ENCODE data around the gene LKAAEAR1. TPM values are rescaled to one million over a fixed set of nuclear protein-coding genes. Genes with fewer than 3 reads are reported as not detected.

Gene LKAAEAR1
- total RNA-seq, 1 experiment from 2014 or later: 1.7 TPM

DNA sequence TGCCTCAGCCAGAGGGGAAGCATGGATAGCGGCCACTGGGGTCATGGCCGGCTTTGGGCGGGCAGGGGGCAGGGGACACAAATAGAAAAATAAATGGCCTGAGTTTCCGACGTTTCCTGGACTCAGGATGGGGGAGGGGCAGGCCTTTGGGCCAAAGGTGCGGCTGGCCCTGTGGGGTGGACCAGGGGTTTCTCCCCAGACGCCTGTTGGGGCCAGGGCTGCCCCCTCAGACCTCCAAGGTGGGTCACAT lies 27.6 kb downstream of the LKAAEAR1 start (continued):
- TF ChIP-seq, protein P1, sequence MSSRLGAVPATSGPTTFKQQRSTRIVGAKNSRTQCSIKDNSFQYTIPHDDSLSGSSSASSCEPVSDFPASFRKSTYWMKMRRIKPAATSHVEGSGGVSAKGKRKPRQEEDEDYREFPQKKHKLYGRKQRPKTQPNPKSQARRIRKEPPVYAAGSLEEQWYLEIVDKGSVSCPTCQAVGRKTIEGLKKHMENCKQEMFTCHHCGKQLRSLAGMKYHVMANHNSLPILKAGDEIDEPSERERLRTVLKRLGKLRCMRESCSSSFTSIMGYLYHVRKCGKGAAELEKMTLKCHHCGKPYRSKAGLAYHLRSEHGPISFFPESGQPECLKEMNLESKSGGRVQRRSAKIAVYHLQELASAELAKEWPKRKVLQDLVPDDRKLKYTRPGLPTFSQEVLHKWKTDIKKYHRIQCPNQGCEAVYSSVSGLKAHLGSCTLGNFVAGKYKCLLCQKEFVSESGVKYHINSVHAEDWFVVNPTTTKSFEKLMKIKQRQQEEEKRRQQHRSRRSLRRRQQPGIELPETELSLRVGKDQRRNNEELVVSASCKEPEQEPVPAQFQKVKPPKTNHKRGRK (CRISPR knock-in tag; IDR thresholded peaks at IDR 0.05; ENCODE audit: borderline replicate concordance): no peak
- TF ChIP-seq ESRRA (CRISPR knock-in tag; IDR thresholded peaks at IDR 0.05; ENCODE audit: borderline replicate concordance) (no peak), HMGA2 (CRISPR knock-in tag; IDR thresholded peaks at IDR 0.05) (no peak), ZNF396 (CRISPR knock-in tag; IDR thresholded peaks at IDR 0.05; ENCODE audit: borderline replicate concordance) (no peak), NFE2L1 (CRISPR knock-in tag; IDR thresholded peaks at IDR 0.05) (no peak), ATF1 (CRISPR knock-in tag; IDR thresholded peaks at IDR 0.05) (no peak)
- TF ChIP-seq, protein P2, sequence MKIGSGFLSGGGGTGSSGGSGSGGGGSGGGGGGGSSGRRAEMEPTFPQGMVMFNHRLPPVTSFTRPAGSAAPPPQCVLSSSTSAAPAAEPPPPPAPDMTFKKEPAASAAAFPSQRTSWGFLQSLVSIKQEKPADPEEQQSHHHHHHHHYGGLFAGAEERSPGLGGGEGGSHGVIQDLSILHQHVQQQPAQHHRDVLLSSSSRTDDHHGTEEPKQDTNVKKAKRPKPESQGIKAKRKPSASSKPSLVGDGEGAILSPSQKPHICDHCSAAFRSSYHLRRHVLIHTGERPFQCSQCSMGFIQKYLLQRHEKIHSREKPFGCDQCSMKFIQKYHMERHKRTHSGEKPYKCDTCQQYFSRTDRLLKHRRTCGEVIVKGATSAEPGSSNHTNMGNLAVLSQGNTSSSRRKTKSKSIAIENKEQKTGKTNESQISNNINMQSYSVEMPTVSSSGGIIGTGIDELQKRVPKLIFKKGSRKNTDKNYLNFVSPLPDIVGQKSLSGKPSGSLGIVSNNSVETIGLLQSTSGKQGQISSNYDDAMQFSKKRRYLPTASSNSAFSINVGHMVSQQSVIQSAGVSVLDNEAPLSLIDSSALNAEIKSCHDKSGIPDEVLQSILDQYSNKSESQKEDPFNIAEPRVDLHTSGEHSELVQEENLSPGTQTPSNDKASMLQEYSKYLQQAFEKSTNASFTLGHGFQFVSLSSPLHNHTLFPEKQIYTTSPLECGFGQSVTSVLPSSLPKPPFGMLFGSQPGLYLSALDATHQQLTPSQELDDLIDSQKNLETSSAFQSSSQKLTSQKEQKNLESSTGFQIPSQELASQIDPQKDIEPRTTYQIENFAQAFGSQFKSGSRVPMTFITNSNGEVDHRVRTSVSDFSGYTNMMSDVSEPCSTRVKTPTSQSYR (CRISPR knock-in tag; IDR thresholded peaks at IDR 0.05): no peak
- TF ChIP-seq, protein P3, sequence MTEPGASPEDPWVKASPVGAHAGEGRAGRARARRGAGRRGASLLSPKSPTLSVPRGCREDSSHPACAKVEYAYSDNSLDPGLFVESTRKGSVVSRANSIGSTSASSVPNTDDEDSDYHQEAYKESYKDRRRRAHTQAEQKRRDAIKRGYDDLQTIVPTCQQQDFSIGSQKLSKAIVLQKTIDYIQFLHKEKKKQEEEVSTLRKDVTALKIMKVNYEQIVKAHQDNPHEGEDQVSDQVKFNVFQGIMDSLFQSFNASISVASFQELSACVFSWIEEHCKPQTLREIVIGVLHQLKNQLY (CRISPR knock-in tag; IDR thresholded peaks at IDR 0.05): no peak
- TF ChIP-seq, protein P4, sequence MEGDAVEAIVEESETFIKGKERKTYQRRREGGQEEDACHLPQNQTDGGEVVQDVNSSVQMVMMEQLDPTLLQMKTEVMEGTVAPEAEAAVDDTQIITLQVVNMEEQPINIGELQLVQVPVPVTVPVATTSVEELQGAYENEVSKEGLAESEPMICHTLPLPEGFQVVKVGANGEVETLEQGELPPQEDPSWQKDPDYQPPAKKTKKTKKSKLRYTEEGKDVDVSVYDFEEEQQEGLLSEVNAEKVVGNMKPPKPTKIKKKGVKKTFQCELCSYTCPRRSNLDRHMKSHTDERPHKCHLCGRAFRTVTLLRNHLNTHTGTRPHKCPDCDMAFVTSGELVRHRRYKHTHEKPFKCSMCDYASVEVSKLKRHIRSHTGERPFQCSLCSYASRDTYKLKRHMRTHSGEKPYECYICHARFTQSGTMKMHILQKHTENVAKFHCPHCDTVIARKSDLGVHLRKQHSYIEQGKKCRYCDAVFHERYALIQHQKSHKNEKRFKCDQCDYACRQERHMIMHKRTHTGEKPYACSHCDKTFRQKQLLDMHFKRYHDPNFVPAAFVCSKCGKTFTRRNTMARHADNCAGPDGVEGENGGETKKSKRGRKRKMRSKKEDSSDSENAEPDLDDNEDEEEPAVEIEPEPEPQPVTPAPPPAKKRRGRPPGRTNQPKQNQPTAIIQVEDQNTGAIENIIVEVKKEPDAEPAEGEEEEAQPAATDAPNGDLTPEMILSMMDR (IDR thresholded peaks at IDR 0.05): no peak

DNA sequence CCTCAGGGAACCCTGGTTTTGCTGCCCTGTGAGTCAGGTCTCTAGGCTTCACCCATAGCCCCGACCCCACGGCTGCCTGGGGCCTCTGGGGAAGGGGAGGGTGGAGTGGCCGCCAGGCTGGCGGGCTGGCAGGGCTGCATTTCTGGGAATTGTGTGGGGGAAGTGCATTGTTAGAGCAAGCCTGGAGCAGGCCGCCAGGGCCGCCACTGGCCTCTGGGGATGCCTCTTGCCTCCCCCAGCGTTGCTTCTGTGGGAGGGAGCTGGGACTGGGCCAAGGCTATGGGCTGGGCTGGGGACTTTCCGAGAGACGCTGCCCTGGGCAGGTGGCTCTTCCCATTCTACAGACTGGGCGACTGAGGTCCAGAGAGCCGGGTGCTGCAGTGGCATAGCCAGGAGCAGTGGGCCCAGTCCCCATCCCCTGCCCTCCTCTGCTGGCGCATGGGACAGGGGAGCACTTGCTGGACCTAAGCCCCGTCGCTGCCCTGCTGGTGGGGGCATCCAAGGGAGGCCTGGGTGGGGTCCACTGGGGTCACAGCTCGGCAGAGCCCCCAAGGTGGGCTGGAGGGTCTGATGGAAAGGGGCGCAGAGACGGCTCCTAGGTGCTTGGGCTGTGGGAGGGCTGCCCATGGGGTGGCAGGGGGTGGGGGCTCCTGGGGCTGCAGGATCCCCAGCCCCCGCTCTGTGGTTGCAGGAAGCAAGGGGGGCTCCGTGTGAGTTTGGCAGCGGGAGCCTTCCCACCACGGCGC lies 28.1 kb downstream of the LKAAEAR1 start:
- POLR2A ChIA-PET: no interaction called here
- CTCF ChIA-PET: interaction anchor here (1.2 to 2.9 kb wide), 8 partner anchors 10 to 200 kb away, joined by 3 to 40 read pairs (median 8); partner anchors contain the start of genes OPRL1, PRPF6, RGS19 and SAMD10

DNA sequence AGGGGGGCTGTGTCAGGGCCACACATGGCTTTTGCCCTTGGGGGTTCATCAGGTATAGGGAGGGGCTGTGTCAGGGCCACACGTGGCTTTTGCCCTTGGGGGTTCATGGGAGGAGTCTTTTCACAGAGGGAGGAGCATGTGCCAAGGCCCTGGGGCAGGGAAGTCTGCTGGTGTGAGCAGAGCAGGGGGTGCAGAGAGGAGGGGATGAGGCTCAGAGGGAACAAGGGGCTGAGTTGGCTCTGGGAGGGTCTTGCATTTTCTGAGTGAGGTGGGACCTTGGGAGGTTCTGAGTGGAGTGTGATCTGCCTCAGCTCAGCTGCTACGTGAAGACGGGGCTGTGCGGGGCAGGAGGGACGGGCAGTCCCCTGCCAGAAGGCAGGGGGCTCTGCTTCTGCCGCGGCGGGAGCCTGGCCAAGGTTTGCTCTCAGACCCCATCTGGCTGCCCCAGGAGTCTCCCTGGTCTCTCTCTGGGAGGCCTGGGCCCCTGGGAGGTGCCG lies 28.8 kb downstream of the LKAAEAR1 start:
- ChIA-PET POLR2A (interaction anchor here (0.6 kb wide), 1 partner anchor 153 kb away, joined by 3 read pairs; no protein-coding TSS in a partner anchor), CTCF (interaction anchor here (1.9 to 2.4 kb wide), 3 partner anchors 11 to 14 kb away, joined by 7 to 12 read pairs (median 11); no protein-coding TSS in a partner anchor)
- H3K27me3 Mint-ChIP-seq (ENCODE audit: low read depth): peaks cover 19% of the 10 kb centered on the region
- no peak for ATAC-seq
- no peak for TF ChIP-seq FOXP1 (CRISPR knock-in tag; IDR thresholded peaks at IDR 0.05; ENCODE audit: borderline replicate concordance)
- no peak for TF ChIP-seq ZNF219 (CRISPR knock-in tag; IDR thresholded peaks at IDR 0.05; ENCODE audit: borderline replicate concordance)
- TF ChIP-seq CREB1 (CRISPR knock-in tag; IDR thresholded peaks at IDR 0.05): no peak
- no peak for TF ChIP-seq FOXJ3 (CRISPR knock-in tag; IDR thresholded peaks at IDR 0.05; ENCODE audit: borderline replicate concordance)
- TF ChIP-seq PRRX2 (CRISPR knock-in tag; IDR thresholded peaks at IDR 0.05): no peak
- TF ChIP-seq, protein P5, sequence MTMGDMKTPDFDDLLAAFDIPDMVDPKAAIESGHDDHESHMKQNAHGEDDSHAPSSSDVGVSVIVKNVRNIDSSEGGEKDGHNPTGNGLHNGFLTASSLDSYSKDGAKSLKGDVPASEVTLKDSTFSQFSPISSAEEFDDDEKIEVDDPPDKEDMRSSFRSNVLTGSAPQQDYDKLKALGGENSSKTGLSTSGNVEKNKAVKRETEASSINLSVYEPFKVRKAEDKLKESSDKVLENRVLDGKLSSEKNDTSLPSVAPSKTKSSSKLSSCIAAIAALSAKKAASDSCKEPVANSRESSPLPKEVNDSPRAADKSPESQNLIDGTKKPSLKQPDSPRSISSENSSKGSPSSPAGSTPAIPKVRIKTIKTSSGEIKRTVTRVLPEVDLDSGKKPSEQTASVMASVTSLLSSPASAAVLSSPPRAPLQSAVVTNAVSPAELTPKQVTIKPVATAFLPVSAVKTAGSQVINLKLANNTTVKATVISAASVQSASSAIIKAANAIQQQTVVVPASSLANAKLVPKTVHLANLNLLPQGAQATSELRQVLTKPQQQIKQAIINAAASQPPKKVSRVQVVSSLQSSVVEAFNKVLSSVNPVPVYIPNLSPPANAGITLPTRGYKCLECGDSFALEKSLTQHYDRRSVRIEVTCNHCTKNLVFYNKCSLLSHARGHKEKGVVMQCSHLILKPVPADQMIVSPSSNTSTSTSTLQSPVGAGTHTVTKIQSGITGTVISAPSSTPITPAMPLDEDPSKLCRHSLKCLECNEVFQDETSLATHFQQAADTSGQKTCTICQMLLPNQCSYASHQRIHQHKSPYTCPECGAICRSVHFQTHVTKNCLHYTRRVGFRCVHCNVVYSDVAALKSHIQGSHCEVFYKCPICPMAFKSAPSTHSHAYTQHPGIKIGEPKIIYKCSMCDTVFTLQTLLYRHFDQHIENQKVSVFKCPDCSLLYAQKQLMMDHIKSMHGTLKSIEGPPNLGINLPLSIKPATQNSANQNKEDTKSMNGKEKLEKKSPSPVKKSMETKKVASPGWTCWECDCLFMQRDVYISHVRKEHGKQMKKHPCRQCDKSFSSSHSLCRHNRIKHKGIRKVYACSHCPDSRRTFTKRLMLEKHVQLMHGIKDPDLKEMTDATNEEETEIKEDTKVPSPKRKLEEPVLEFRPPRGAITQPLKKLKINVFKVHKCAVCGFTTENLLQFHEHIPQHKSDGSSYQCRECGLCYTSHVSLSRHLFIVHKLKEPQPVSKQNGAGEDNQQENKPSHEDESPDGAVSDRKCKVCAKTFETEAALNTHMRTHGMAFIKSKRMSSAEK (CRISPR knock-in tag; IDR thresholded peaks at IDR 0.05; ENCODE audit: borderline replicate concordance): no peak
- TF ChIP-seq ETV6 (CRISPR knock-in tag; IDR thresholded peaks at IDR 0.05): no peak
- peak; percentile 62; the same call in 1 of the 2 replicates for TF ChIP-seq GTF2I (CRISPR knock-in tag; conservative IDR thresholded peaks at IDR 0.05)
- DNase-seq (ENCODE audit: low spot score): no peak
- peaks cover 22% of the 10 kb centered on the region for H3K4me1 Mint-ChIP-seq
- no peaks in the 10 kb centered on the region for H3K36me3 Mint-ChIP-seq
- no peak overlapping the region for H3K4me3 Mint-ChIP-seq
- no peaks in the 10 kb centered on the region for H3K9me3 Mint-ChIP-seq
- no peak overlapping the region for H3K27ac Mint-ChIP-seq

More for the DNA sequence above, 28.1 kb downstream of the LKAAEAR1 start:
- Mint-ChIP-seq H3K4me1 (peaks cover 22% of the 10 kb centered on the region), H3K27me3 (ENCODE audit: low read depth) (peaks cover 13% of the 10 kb centered on the region), H3K36me3 (no peaks in the 10 kb centered on the region), H3K4me3 (no peak overlapping the region), H3K9me3 (no peaks in the 10 kb centered on the region), H3K27ac (no peak overlapping the region)
- ATAC-seq (no peak), DNase-seq (ENCODE audit: low spot score) (no peak)
- 0 out of 2 replicates have a peak, but pooled peaks have one; percentile 48 for TF ChIP-seq GTF2I (CRISPR knock-in tag; conservative IDR thresholded peaks at IDR 0.05)
- TF ChIP-seq, protein P6, sequence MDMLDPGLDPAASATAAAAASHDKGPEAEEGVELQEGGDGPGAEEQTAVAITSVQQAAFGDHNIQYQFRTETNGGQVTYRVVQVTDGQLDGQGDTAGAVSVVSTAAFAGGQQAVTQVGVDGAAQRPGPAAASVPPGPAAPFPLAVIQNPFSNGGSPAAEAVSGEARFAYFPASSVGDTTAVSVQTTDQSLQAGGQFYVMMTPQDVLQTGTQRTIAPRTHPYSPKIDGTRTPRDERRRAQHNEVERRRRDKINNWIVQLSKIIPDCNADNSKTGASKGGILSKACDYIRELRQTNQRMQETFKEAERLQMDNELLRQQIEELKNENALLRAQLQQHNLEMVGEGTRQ (CRISPR knock-in tag; IDR thresholded peaks at IDR 0.05): no peak
- TF ChIP-seq IRF2 (CRISPR knock-in tag; IDR thresholded peaks at IDR 0.05; ENCODE audit: borderline replicate concordance, low read depth): no peak
- no peak for TF ChIP-seq ZNF232 (CRISPR knock-in tag; IDR thresholded peaks at IDR 0.05)
- TF ChIP-seq GRHL2 (CRISPR knock-in tag; IDR thresholded peaks at IDR 0.05; ENCODE audit: insufficient replicate concordance, severe bottlenecking): no peak

Data from WTC11 (cell line).